Bone marrow (tissue), 2 donors: Measurements from ENCODE around the gene ELAVL3.
"Not testable (repeated sequence)": the region's sequence is repeated elsewhere in the genome, so short reads cannot be mapped to it uniquely, and the experiment has no call there.

Experiments
- DNase-seq, 2 donors: peaks; one replicate each; lab custom pipeline; 2025; lab: John Stamatoyannopoulos, UW

The ELAVL3 gene

DNA sequence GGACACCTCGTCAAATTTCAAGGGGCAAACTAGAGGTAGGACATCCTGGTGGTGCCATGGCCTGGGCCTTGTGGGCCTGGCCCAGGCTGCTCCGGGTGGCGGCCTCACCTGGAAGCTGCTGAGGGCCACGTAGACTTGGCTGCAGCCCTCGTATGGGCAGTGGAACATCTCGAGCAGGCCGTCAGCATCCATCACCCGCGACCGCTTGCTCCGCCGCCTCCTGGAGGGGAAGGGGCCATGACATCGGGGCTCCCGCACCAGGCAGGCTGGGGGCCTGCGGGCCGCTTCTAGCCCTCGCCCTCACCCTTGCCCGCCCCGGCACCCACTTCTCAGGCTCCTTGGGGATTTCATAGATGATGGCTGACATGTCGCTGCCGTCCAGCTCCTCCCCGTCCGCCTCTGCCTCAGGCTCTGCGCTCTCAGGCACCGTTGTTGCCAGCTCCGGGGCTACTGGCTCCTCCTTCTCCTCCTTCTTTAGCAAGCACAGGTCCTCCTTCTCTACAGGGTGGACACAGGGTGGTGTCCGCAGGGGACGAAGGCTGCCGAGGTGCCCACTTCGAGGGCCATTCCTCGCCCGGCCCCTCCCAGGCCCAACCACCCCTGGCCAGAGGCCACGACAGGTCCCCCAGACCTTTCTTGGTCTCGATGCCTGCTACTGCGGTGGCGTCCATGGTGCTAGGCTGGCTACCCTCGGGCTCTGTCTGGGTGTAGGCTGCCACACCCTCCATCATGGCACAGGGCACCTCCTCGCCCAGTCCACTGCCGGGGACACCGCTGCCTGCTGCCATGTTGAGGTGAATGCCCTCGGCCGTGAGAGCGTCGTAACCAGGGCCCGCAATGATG lies 6.0 kb upstream of the ELAVL3 start:
- no peak for DNase-seq

GRCh38 chr19:11485245-11485837 lies 4.5 kb upstream of the ELAVL3 start:
- DNase-seq, result no peak

GRCh38 chr19:11483366-11484111 lies 2.7 kb upstream of the ELAVL3 start:
- DNase-seq, result no peak

GRCh38 chr19:11482384-11483050 lies 1.7 kb upstream of the ELAVL3 start:
- DNase-seq, result peak; percentile 44 to 75

GRCh38 chr19:11481534-11482383 lies 913 bp upstream of the ELAVL3 start:
- DNase-seq, result peak; percentile 38 to 84

- DNase-seq, result no peak
Observed at GRCh38 chr19:11479898-11480714, 740 bp downstream of the ELAVL3 start.

- DNase-seq, result no peak
Observed at GRCh38 chr19:11479090-11479897, 1.6 kb downstream of the ELAVL3 start.

DNA sequence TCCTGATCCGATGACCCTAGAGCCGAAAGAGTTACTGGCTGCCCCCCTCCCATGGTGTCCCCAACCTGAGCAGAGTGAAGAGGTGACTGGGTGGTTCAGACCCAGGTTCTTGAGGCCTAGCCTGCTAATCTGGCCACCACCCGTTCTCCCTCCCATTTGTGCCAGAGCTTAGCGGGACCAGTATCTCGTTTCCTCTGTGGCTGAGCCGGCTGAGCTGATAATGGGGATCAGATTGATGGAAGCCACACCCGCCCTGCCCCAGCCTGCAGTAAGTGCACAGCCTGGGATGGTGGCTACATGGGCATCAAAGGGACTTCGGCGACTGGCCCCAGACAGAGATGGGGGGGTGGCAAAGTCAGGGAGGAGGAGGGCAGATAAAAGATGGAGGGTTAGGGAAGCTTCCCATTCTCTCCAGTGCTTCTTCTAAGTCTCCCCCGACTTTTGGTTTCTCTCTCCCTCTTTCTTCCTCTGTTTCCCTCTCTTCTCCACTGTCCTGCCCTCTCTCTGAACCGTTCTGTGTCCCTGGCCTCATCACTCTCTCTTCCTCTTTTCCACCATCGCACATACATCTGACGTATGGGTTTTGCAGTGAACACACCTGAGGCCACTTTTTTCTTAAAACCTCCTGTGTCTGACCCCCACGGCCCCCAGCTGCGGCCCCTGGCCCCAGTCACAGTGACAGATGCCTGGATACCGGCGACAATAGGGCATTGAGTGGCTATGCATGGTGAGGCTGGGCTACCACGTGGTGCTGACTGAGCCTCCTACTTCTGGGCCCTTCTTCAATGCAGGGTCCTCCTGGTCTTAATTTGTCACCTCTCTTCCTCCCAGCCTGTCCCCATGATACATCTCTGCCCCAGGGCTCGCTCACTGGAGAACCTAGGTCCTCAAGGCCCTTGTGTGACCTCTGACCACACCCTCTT lies 2.4 kb downstream of the ELAVL3 start:
- DNase-seq, result no peak

DNA sequence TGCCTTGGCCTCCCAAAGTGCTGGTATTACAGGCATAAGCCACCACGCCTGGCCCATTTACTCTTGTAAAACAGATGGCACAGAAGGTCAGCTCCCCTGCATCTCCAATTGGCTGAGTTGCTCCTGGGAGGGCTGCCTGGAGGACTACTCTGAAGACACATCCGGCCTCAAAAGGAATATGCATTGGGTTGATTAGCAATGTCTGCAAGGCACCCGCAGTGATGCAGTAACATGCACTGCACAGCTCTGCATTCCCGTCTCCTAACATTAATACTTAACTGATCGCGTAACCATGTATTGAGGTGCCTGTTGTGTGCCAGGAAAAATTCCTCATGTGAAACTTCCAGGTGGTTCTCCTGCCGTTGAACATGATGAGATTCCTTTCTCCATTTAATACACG lies 5.0 kb downstream of the ELAVL3 start:
- DNase-seq, result no peak

DNA sequence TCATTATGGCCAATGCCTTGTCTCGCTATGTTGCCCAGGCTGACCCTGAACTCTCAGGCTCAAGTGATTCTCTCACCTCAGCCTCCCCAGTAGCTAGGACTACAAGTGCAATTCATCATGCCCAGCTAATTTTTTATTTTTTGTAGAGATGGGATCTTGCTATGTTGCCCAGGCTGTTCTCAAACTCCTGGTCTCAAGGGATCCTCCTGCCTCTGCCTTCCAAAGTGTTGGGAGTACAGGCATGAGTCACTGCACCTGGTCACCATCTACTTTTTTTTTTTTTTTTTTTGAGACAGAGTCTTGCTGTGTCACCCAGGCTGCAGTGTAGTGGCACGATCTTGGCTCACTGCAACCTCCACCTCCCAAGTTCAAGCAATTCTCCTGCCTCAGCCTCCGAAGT lies 5.5 kb downstream of the ELAVL3 start:
- DNase-seq, result not testable (repeated sequence)

DNA sequence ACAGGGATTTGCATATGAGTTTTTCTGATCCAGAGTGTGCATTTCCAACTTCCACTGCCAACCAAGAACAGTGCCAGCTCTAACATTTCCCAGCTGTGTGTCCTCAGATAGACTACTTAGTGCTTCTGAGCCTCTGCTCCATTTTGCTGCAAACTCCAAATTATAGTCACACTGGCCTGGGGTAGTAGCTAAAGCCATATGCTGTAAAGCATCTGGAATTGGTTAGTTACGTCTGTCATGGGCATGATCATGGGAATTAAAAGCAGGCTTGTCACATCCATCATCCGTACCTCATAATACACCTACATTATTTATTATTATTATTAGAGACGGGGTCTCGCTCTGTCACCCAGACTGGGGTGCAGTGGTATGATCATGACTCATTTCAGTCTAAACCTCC lies 7.1 kb downstream of the ELAVL3 start:
- DNase-seq, result no peak

DNA sequence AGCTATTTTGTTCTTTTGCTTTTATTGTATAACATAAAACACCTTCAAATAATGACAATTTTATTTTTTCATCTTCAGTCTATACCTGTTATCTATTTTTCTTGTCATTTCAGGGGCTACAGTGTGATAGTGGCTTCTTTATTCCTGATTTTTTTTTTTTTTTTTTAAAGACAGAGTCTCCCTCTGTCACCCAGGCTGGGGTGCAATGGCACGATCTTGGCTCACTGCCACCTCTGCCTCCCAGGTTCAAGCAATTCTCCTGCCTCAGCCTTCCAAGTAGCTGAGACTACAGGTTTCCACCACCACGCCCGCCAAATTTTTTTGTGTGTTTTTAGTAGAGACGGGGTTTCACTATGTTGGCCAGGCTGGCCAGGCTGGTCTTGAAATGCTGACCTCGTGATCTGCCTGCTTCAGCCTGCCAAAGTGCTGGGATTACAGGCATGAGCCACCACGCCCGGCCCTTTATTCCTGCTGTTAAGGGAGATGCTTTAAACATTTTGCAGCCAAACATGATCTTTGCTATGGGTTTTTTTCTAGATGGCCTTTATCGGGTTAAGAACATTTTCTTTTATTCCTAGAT lies 12.5 kb downstream of the ELAVL3 start:
- DNase-seq, result not testable (repeated sequence)

DNA sequence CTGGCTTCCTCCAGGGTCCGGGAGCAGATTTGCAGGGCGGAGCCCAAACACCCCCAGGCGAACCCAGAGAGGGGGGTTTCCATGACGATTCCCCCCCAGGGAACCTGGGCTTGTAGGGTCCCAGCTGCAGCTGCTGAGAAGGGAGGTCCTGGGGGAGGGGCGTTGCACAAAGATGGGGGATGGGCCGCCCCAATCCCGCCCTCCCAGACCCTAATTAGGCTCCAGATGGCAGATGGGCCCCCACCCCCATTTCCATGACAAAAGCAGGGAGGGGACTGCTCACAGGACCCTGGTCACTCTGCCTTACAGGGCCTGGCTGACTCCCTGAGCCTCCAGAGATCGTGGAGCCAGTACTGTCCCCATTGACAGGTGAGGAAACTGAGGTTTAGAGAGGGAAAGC lies 15.2 kb downstream of the ELAVL3 start:
- no peak for DNase-seq

DNA sequence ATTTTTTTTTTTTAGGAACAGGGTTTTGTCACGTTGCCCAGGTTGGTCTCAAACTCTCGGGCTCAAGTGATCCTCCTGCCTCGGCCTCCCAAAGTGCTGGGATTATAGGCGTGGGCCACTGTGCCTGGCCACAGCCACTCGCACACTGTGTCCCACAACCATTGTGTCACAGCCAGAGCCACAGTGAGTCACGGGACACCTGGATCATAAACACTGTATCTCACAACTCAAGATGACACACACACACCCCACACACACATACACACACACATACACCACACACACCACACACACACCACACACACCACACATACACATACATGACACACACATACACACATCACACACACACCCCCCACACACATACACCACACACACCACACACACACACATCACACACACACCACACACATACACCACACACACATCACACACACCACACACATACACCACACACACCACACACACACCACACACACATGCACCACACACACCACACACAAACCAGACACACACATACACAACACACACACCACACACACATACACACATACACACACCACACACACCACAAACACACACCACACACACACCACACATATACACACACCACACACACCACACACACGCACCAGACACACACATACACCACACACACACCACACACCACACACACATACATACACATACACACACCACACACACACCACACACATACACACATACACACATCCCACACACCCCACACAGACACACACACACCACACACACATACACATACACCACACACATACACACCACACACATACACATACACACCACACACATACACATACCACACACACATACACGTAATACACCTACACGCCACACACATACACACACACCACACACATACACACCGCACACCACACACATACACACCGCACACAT lies 16.2 kb downstream of the ELAVL3 start:
- DNase-seq, result no peak

- no peak for DNase-seq
Observed at GRCh38 chr19:11463391-11463790, 17.5 kb downstream of the ELAVL3 start.

DNA sequence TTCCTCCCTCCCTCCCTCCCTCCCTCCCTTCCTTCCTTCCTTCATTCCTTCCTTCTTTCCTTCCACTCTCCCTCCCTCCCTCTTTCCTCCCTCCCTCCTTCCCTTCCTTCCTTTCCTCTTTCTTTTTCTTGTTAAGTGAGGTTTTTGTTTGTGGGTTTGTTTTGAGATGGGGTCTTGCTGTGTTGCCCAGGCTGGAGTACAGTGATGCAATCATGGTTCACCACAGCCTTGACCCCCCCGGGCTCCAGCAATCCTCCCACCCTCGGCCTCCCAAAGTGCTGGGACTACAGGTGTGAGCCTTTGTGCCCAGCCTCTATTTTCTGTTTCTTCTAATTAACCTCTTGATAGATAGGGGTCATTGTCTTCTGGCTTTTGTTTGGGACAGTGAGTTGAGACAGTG lies 19.4 kb downstream of the ELAVL3 start:
- no peak for DNase-seq

DNA sequence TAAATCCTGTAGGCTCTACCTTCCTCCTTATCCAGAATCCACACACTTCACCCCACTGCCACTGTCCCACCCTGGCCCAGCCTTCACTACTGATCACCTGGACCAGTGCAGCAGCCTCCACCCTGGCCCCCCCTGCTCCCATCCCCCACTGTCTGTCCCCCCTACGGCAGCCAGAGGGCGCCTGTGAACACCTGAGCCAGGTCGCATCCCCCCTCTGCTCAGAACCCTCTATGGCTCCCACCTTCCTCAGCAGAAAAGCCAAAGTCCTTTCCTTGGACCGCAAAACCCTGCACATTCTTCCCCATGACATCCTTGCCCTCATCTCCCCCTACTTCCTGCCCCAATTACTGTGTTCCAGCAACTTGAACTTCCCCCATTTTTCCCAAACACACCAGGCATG lies 20.6 kb downstream of the ELAVL3 start:
- no peak for DNase-seq
